ENCODE results near the gene RAPGEF5. TPM values are rescaled to one million over a fixed set of nuclear protein-coding genes. Genes with fewer than 3 reads are reported as not detected.

RAPGEF5 gene
- polyA plus RNA-seq, 1 of the 3 experiments (the other 2 are of a cell fraction) = 1.2 TPM

DNA sequence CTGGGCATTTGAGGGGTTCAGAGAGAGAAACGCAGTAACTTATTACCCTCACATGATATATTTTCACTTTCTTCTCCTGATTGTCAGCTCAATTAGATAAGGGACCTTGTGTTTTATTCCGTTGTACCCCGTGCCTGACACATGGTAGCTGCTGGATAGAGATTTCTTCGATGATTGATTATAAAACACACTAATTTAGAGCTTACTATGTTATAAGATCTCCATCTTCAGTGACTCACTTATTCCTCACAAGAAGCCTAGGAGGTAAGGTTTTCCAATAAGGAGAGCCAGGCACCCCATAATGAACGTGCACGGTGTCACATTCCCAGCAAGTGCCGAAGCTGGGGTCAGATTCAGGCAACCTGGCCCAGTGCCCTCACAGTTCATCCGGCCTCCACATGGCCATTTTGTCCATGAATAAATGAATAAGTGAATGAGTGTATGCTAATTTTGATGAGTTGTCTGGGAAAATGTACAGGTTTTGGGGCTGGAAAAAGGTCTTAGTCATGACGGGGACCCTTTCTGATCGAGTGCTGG, 273.2 kb downstream of the RAPGEF5 start:
- H4K20me1 ChIP-seq (ENCODE audit: insufficient read depth) = no peaks in the 10 kb centered on the region
- H3K27ac ChIP-seq (ENCODE audit: low read depth in 2 of 2, low read length in 1 of 2) = peak overlapping the region; percentile 51 to 56; a peak in 2 of 4 replicates
- H3K4me1 ChIP-seq (ENCODE audit: control insufficient read depth in 1 of 2, insufficient read depth in 2 of 2, low read depth in 1 of 2, low read length in 1 of 2) = peaks cover 0 to 12% of the 10 kb centered on the region in 2 experiments; a peak in 2 of 4 replicates
- H3K79me2 ChIP-seq (ENCODE audit: insufficient read depth) = no peaks in the 10 kb centered on the region
- peak overlapping the region; percentile 60 to 78 for H3K4me3 ChIP-seq (ENCODE audit: low read depth in 2 of 2, low read length in 1 of 2)
- ChIA-PET POLR2A (interaction anchor here (0.6 to 1.4 kb wide), 2 partner anchors 11 to 611 kb away, joined by 3 read pairs; no protein-coding TSS in a partner anchor), CTCF (interaction anchor here (0.6 to 4.8 kb wide), 43 partner anchors 9 to 1307 kb away, joined by 3 to 104 read pairs (median 5); partner anchors contain the start of gene STEAP1B)
- H3K36me3 ChIP-seq (replicated peaks in 1 of 2; ENCODE audit: control insufficient read depth in 1 of 2, insufficient read depth in 2 of 2, low read length in 1 of 2) = no peaks in the 10 kb centered on the region
- peak overlapping the region; percentile 97 for H3K4me2 ChIP-seq
- no peaks in the 10 kb centered on the region for H3K9me2 ChIP-seq
- H2AFZ ChIP-seq (ENCODE audit: low read depth) = peak overlapping the region; percentile 98
- no peaks in the 10 kb centered on the region for H3F3A ChIP-seq (replicated peaks; ENCODE audit: insufficient read depth)
- H3K9me3 ChIP-seq = no peaks in the 10 kb centered on the region; the same call in 1 of the 2 replicates
- DNase-seq = no peak
- H3K9ac ChIP-seq = peak overlapping the region; percentile 61
- TF ChIP-seq, protein P1, sequence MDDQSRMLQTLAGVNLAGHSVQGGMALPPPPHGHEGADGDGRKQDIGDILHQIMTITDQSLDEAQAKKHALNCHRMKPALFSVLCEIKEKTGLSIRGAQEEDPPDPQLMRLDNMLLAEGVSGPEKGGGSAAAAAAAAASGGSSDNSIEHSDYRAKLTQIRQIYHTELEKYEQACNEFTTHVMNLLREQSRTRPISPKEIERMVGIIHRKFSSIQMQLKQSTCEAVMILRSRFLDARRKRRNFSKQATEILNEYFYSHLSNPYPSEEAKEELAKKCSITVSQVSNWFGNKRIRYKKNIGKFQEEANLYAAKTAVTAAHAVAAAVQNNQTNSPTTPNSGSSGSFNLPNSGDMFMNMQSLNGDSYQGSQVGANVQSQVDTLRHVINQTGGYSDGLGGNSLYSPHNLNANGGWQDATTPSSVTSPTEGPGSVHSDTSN (IDR thresholded peaks at IDR 0.05) = no peak
- no peak for TF ChIP-seq EP300 (IDR thresholded peaks at IDR 0.05; ENCODE audit: borderline replicate concordance in 1 of 2, low read depth in 1 of 2, low read length in 1 of 2)
- TF ChIP-seq, protein P2, sequence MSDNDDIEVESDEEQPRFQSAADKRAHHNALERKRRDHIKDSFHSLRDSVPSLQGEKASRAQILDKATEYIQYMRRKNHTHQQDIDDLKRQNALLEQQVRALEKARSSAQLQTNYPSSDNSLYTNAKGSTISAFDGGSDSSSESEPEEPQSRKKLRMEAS (IDR thresholded peaks at IDR 0.05; ENCODE audit: low read depth) = peak; percentile 11; the same call in 1 of the 2 replicates
- no peak for TF ChIP-seq GABPA (IDR thresholded peaks at IDR 0.05; ENCODE audit: low read depth)
- TF ChIP-seq MEF2A (IDR thresholded peaks at IDR 0.05; ENCODE audit: borderline replicate concordance, low read depth) = no peak
- TF ChIP-seq RFX5 (IDR thresholded peaks at IDR 0.05; ENCODE audit: low read length) = no peak
- TF ChIP-seq NRF1 (IDR thresholded peaks at IDR 0.05; ENCODE audit: low read depth, low read length) = 0 out of 2 replicates have a peak, but pooled peaks have one; percentile 12
- TF ChIP-seq TEAD4 (IDR thresholded peaks at IDR 0.05; ENCODE audit: borderline replicate concordance, insufficient read depth) = no peak
- TF ChIP-seq RAD21 (IDR thresholded peaks at IDR 0.05; ENCODE audit: low read length) = no peak
- TF ChIP-seq, protein P3, sequence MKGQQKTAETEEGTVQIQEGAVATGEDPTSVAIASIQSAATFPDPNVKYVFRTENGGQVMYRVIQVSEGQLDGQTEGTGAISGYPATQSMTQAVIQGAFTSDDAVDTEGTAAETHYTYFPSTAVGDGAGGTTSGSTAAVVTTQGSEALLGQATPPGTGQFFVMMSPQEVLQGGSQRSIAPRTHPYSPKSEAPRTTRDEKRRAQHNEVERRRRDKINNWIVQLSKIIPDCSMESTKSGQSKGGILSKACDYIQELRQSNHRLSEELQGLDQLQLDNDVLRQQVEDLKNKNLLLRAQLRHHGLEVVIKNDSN (IDR thresholded peaks at IDR 0.05; ENCODE audit: borderline replicate concordance, low read depth) = no peak
- no peak; the same call in 1 of the 2 replicates for TF ChIP-seq MXI1 (IDR thresholded peaks at IDR 0.05; ENCODE audit: low read depth, low read length)
- no peak for TF ChIP-seq CHD2 (IDR thresholded peaks at IDR 0.05; ENCODE audit: low read length, partially characterized antibody)
- TF ChIP-seq TAF1 (IDR thresholded peaks at IDR 0.05; ENCODE audit: borderline replicate concordance, low read depth, low read length) = no peak
- TF ChIP-seq FOXJ3 (CRISPR knock-in tag; IDR thresholded peaks at IDR 0.05) = no peak
- no peak for TF ChIP-seq GATA2 (CRISPR knock-in tag; IDR thresholded peaks at IDR 0.05)
- no peak for TF ChIP-seq TCF12 (IDR thresholded peaks at IDR 0.05)
- peaks cover 9% of the 10 kb centered on the region; the same call in 1 of the 2 replicates for H3K27me3 ChIP-seq (ENCODE audit: insufficient read depth)
- 24% methylated on average over 10 of the region's 10 CpGs for WGBS (ENCODE audit: low lambda C conversion rate)
